ACHN (cell line): ENCODE measurements around the gene CLIP1.
"Not testable (repeated sequence)": the region's sequence is repeated elsewhere in the genome, so short reads cannot be mapped to it uniquely, and the experiment has no call there.

Experiments
- DNase-seq: peaks from one replicate; pipeline ENCODE4 v3.0.0-alpha.2; 2015
- in situ Hi-C: cut with HindIII; loops from 2 replicates; pipeline ENCODE4 v1.10.0; 2017; ENCODE audit warnings: low sequenced_read_pairs, low pct_ligation_motif_present, low pct_unique_long_range_greater_than_20kb

Gene CLIP1

GRCh38 chr12:122368361-122369073, 54.0 kb downstream of the CLIP1 start:
- in situ Hi-C loops = no loop called here
- no peak for DNase-seq

- in situ Hi-C loops = not testable (repeated sequence)
Observed at GRCh38 chr12:122367632-122368031, 54.8 kb downstream of the CLIP1 start.

GRCh38 chr12:122366685-122367475, 55.6 kb downstream of the CLIP1 start:
- peak; percentile 97 for DNase-seq
- in situ Hi-C loops = no loop called here

More at GRCh38 chr12:122367632-122368031, 54.8 kb downstream of the CLIP1 start:
- DNase-seq = not testable (repeated sequence)

GRCh38 chr12:122365226-122365625, 57.2 kb downstream of the CLIP1 start:
- in situ Hi-C loops, DNase-seq: not testable (repeated sequence)

GRCh38 chr12:122363782-122364181, 58.7 kb downstream of the CLIP1 start:
- in situ Hi-C loops = no loop called here
- DNase-seq = no peak

GRCh38 chr12:122362755-122363154, 59.7 kb downstream of the CLIP1 start:
- no peak for DNase-seq
- in situ Hi-C loops = no loop called here

- DNase-seq, in situ Hi-C loops: not testable (repeated sequence)
Observed at GRCh38 chr12:122358403-122358802, 64.1 kb downstream of the CLIP1 start.

GRCh38 chr12:122357536-122357935, 64.9 kb downstream of the CLIP1 start:
- DNase-seq, in situ Hi-C loops: not testable (repeated sequence)

GRCh38 chr12:122356991-122357390, 65.5 kb downstream of the CLIP1 start:
- DNase-seq, in situ Hi-C loops: not testable (repeated sequence)

- in situ Hi-C loops = no loop called here
Observed at GRCh38 chr12:122356192-122356635, 66.3 kb downstream of the CLIP1 start.

GRCh38 chr12:122355706-122356105, 66.8 kb downstream of the CLIP1 start:
- DNase-seq = no peak
- in situ Hi-C loops = no loop called here

More at GRCh38 chr12:122356192-122356635, 66.3 kb downstream of the CLIP1 start:
- DNase-seq = peak; percentile 80

GRCh38 chr12:122354958-122355641, 67.4 kb downstream of the CLIP1 start:
- in situ Hi-C loops = no loop called here
- DNase-seq = no peak

- in situ Hi-C loops = no loop called here
- DNase-seq = no peak
Observed at GRCh38 chr12:122352394-122352793, 70.1 kb downstream of the CLIP1 start.

GRCh38 chr12:122350141-122350848, 72.2 kb downstream of the CLIP1 start:
- in situ Hi-C loops = no loop called here
- no peak for DNase-seq

- DNase-seq = no peak
- in situ Hi-C loops = no loop called here
Observed at GRCh38 chr12:122349078-122349477, 73.4 kb downstream of the CLIP1 start.

GRCh38 chr12:122348505-122348904, 74.0 kb downstream of the CLIP1 start:
- DNase-seq = no peak

GRCh38 chr12:122346054-122346453, 76.4 kb downstream of the CLIP1 start:
- DNase-seq = no peak
- in situ Hi-C loops = no loop called here

More at GRCh38 chr12:122348505-122348904, 74.0 kb downstream of the CLIP1 start:
- in situ Hi-C loops = no loop called here

- in situ Hi-C loops = no loop called here
- no peak for DNase-seq
Observed at GRCh38 chr12:122345042-122345441, 77.4 kb downstream of the CLIP1 start.
